ENCODE measurements around the gene FCRL2. TPM values are rescaled to one million over a fixed set of nuclear protein-coding genes. Genes with fewer than 3 reads are reported as not detected.
"Not testable (repeated sequence)": the region's sequence is repeated elsewhere in the genome, so short reads cannot be mapped to it uniquely, and the experiment has no call there.

Gene FCRL2
- total RNA-seq, 4 donors from 2014 or later, result 0.50 TPM; not detected in 3

DNA sequence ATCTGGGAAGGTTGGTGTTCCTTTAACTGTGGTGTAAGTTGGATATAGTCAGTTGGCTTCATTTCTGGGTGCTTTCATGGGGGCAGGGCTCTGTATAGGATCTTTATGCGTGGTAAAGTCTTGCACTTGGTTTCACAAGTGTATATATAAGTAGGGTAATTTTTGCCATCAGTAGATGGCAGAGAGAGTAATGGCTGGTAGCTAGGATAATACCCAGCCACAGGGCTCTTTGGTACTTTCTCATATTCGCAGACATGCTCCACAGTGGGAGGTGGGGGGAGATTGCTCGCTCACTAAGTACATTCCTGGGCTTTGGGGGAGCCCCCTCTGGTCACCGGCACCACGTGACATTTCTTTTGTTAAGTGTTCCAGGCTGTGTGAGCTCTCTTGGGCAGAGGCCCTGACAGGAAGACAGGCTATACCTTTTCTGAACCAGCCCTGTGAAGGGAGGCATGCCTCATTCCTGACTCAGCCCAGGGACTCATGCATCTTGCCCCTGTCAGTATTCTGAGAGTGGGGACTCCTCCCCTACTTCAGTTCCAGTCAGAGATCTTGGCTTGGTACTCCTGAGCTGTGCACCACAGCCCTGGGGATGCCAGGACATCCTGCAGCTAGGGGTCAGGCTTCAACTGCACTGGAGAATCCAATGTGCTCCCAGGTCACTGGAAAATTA lies 37.6 kb downstream of the FCRL2 start:
- Histone ChIP-seq H3K27me3 (peaks cover 0 to 8% (median 0%) of the 10 kb centered on the region in 4 donors), H3K4me3 (no peak overlapping the region), H3K36me3 (no peaks in the 10 kb centered on the region), H3K4me1 (no peaks in the 10 kb centered on the region), H3K27ac (replicated peaks in 1 of 4) (no peak overlapping the region), H3K9me3 (no peaks in the 10 kb centered on the region)
- intact Hi-C loops (cut with DNase I), result no loop called here
- DNase-seq (ENCODE audit: extremely low spot score), result no peak
- TF ChIP-seq EP300 (IDR thresholded peaks at IDR 0.05), result no peak
- TF ChIP-seq POLR2A (IDR thresholded peaks at IDR 0.05; ENCODE audit: low read depth), result no peak
- TF ChIP-seq, protein P1, sequence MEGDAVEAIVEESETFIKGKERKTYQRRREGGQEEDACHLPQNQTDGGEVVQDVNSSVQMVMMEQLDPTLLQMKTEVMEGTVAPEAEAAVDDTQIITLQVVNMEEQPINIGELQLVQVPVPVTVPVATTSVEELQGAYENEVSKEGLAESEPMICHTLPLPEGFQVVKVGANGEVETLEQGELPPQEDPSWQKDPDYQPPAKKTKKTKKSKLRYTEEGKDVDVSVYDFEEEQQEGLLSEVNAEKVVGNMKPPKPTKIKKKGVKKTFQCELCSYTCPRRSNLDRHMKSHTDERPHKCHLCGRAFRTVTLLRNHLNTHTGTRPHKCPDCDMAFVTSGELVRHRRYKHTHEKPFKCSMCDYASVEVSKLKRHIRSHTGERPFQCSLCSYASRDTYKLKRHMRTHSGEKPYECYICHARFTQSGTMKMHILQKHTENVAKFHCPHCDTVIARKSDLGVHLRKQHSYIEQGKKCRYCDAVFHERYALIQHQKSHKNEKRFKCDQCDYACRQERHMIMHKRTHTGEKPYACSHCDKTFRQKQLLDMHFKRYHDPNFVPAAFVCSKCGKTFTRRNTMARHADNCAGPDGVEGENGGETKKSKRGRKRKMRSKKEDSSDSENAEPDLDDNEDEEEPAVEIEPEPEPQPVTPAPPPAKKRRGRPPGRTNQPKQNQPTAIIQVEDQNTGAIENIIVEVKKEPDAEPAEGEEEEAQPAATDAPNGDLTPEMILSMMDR (IDR thresholded peaks at IDR 0.05), result no peak
- TF ChIP-seq POLR2AphosphoS5 (IDR thresholded peaks at IDR 0.05), result no peak
- 80% methylated on average over 1 of the region's 5 CpGs for WGBS

DNA sequence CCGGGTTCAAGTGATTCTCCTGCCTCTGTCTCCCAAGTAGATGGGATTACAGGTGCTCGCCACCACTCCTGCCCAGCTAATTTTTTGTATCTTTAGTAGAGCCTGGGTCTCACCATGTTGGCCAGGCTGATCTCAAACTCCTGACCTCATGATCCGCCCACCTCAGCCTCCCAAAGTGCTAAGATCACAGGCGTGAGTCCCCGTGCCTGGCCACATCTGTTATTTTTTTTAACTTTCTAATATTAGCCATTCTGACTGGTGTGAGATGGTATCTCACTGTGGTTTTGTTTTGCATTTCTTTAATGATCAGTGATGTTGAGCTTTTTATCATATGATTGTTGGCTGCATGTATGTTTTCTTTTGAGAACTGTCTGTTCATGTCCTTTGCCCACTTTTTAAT lies 40.9 kb downstream of the FCRL2 start:
- H3K36me3 ChIP-seq; DNase-seq (ENCODE audit: extremely low spot score); H3K27me3 ChIP-seq; intact Hi-C loops (cut with DNase I); H3K4me1 ChIP-seq; H3K4me3 ChIP-seq; H3K9me3 ChIP-seq; H3K27ac ChIP-seq (replicated peaks in 1 of 4): not testable (repeated sequence)
- 81% methylated on average over 5 of the region's 5 CpGs for WGBS

DNA sequence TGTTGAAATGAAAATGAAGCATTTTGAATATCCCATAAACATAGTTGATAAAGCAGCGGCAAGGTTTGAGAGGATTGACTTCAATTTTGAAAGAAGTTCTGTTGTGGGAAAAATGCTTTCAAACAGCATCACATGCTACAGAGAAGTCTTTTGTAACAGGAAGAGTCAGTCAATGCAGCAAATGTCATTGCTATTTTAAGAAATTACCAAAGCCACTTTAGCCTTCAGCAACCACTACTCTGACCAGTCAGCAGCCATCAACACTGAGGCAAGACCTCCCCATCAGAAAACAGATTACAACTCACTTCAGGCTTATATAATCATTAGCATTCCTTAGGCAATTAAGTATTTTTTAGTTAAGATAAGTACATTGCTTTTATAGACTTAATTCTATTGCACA lies 42.6 kb downstream of the FCRL2 start:
- Histone ChIP-seq H3K4me1 (no peaks in the 10 kb centered on the region), H3K9me3 (peaks cover 0 to 7% (median 0%) of the 10 kb centered on the region in 4 donors), H3K4me3 (no peak overlapping the region), H3K27me3 (no peaks in the 10 kb centered on the region), H3K36me3 (no peaks in the 10 kb centered on the region), H3K27ac (replicated peaks in 1 of 4) (no peak overlapping the region)
- 77% methylated on average over 1 of the region's 1 CpG for WGBS
- no peak for TF ChIP-seq EP300 (IDR thresholded peaks at IDR 0.05)
- no peak for TF ChIP-seq POLR2AphosphoS5 (IDR thresholded peaks at IDR 0.05)
- no peak for TF ChIP-seq POLR2A (IDR thresholded peaks at IDR 0.05; ENCODE audit: low read depth)
- DNase-seq (ENCODE audit: extremely low spot score), result no peak
- intact Hi-C loops (cut with DNase I), result no loop called here

GRCh38 chr1:157732755-157733154 lies 44.2 kb downstream of the FCRL2 start:
- Histone ChIP-seq H3K27ac (replicated peaks in 1 of 4) (no peak overlapping the region), H3K4me3 (no peak overlapping the region), H3K4me1 (no peaks in the 10 kb centered on the region), H3K36me3 (no peaks in the 10 kb centered on the region), H3K9me3 (peaks cover 0 to 7% (median 0%) of the 10 kb centered on the region in 4 donors), H3K27me3 (no peaks in the 10 kb centered on the region)
- TF ChIP-seq, protein P1 (IDR thresholded peaks at IDR 0.05), result no peak
- TF ChIP-seq EP300 (IDR thresholded peaks at IDR 0.05), result no peak
- no peak for TF ChIP-seq POLR2A (IDR thresholded peaks at IDR 0.05; ENCODE audit: low read depth)
- TF ChIP-seq POLR2AphosphoS5 (IDR thresholded peaks at IDR 0.05), result no peak
- intact Hi-C loops (cut with DNase I), result no loop called here
- WGBS, result 71% methylated on average over 3 of the region's 3 CpGs
- no peak for DNase-seq (ENCODE audit: extremely low spot score)

GRCh38 chr1:157725221-157725577 lies 51.7 kb downstream of the FCRL2 start:
- Histone ChIP-seq H3K36me3 (no peaks in the 10 kb centered on the region), H3K27ac (replicated peaks in 1 of 4) (no peak overlapping the region), H3K27me3 (no peaks in the 10 kb centered on the region), H3K4me1 (no peaks in the 10 kb centered on the region), H3K9me3 (peaks cover 0 to 10% (median 0%) of the 10 kb centered on the region in 4 donors), H3K4me3 (no peak overlapping the region)
- WGBS, result 63% methylated on average over 2 of the region's 2 CpGs
- no peak for DNase-seq (ENCODE audit: extremely low spot score)
- intact Hi-C loops (cut with DNase I), result no loop called here
- no peak for TF ChIP-seq POLR2A (IDR thresholded peaks at IDR 0.05; ENCODE audit: low read depth)
- no peak for TF ChIP-seq POLR2AphosphoS5 (IDR thresholded peaks at IDR 0.05)
- TF ChIP-seq, protein P1 (IDR thresholded peaks at IDR 0.05), result no peak
- TF ChIP-seq EP300 (IDR thresholded peaks at IDR 0.05), result no peak

Measured in esophagus muscularis mucosa (tissue), 4 donors.